Measurements from ENCODE around the gene EXOC6.

EXOC6 gene

GRCh38 chr10:93023013-93023650 lies 174.8 kb downstream of the EXOC6 start:
- Histone ChIP-seq H3K4me1 (ENCODE audit: insufficient read depth, low read length) (no peaks in the 10 kb centered on the region), H3K36me3 (ENCODE audit: insufficient read depth, low read length) (0 out of 2 replicates have a peak, but pooled peaks cover 4% of the 10 kb centered on the region), H3K9me3 (ENCODE audit: control insufficient read depth, insufficient read depth, low read length) (no peaks in the 10 kb centered on the region), H3K9ac (ENCODE audit: low read depth, low read length) (no peak overlapping the region)

GRCh38 chr10:93026072-93026471 lies 177.8 kb downstream of the EXOC6 start:
- Histone ChIP-seq H3K36me3 (ENCODE audit: insufficient read depth, low read length) (0 out of 2 replicates have a peak, but pooled peaks cover 4% of the 10 kb centered on the region), H3K4me1 (ENCODE audit: insufficient read depth, low read length) (peaks cover 8% of the 10 kb centered on the region; the same call in 1 of the 2 replicates), H3K9ac (ENCODE audit: low read depth, low read length) (no peak overlapping the region), H3K9me3 (ENCODE audit: control insufficient read depth, insufficient read depth, low read length) (no peaks in the 10 kb centered on the region)

GRCh38 chr10:93027508-93027907 lies 179.2 kb downstream of the EXOC6 start:
- Histone ChIP-seq H3K9me3 (ENCODE audit: control insufficient read depth, insufficient read depth, low read length) (no peaks in the 10 kb centered on the region), H3K4me1 (ENCODE audit: insufficient read depth, low read length) (peaks cover 17% of the 10 kb centered on the region), H3K36me3 (ENCODE audit: insufficient read depth, low read length) (0 out of 2 replicates have a peak, but pooled peaks cover 4% of the 10 kb centered on the region), H3K9ac (ENCODE audit: low read depth, low read length) (no peak overlapping the region)

- Histone ChIP-seq H3K4me1 (ENCODE audit: insufficient read depth, low read length) (peaks cover 26% of the 10 kb centered on the region), H3K9me3 (ENCODE audit: control insufficient read depth, insufficient read depth, low read length) (no peaks in the 10 kb centered on the region)
These were observed 180.6 kb downstream of the EXOC6 start for GRCh38 chr10:93028883-93029282.

GRCh38 chr10:93030409-93030808 lies 182.1 kb downstream of the EXOC6 start:
- H3K4me1 ChIP-seq (ENCODE audit: insufficient read depth, low read length), result peaks cover 26% of the 10 kb centered on the region
- 0 out of 2 replicates have a peak, but pooled peaks cover 4% of the 10 kb centered on the region for H3K36me3 ChIP-seq (ENCODE audit: insufficient read depth, low read length)
- no peak overlapping the region for H3K9ac ChIP-seq (ENCODE audit: low read depth, low read length)
- H3K9me3 ChIP-seq (ENCODE audit: control insufficient read depth, insufficient read depth, low read length), result no peaks in the 10 kb centered on the region

More at GRCh38 chr10:93028883-93029282, 180.6 kb downstream of the EXOC6 start:
- H3K9ac ChIP-seq (ENCODE audit: low read depth, low read length), result no peak overlapping the region
- H3K36me3 ChIP-seq (ENCODE audit: insufficient read depth, low read length), result 0 out of 2 replicates have a peak, but pooled peaks cover 4% of the 10 kb centered on the region

GRCh38 chr10:93032105-93032808 lies 183.9 kb downstream of the EXOC6 start:
- Histone ChIP-seq H3K4me1 (ENCODE audit: insufficient read depth, low read length) (peaks cover 26% of the 10 kb centered on the region), H3K36me3 (ENCODE audit: insufficient read depth, low read length) (0 out of 2 replicates have a peak, but pooled peaks cover under 1% of the 10 kb centered on the region), H3K9me3 (ENCODE audit: control insufficient read depth, insufficient read depth, low read length) (no peaks in the 10 kb centered on the region), H3K9ac (ENCODE audit: low read depth, low read length) (no peak overlapping the region)

GRCh38 chr10:93032809-93033137 lies 184.5 kb downstream of the EXOC6 start:
- H3K36me3 ChIP-seq (ENCODE audit: insufficient read depth, low read length), result no peaks in the 10 kb centered on the region
- no peak overlapping the region for H3K9ac ChIP-seq (ENCODE audit: low read depth, low read length)
- H3K9me3 ChIP-seq (ENCODE audit: control insufficient read depth, insufficient read depth, low read length), result no peaks in the 10 kb centered on the region
- peaks cover 26% of the 10 kb centered on the region for H3K4me1 ChIP-seq (ENCODE audit: insufficient read depth, low read length)

GRCh38 chr10:93034426-93034825 lies 186.1 kb downstream of the EXOC6 start:
- no peaks in the 10 kb centered on the region for H3K36me3 ChIP-seq (ENCODE audit: insufficient read depth, low read length)
- H3K9me3 ChIP-seq (ENCODE audit: control insufficient read depth, insufficient read depth, low read length), result no peaks in the 10 kb centered on the region
- H3K9ac ChIP-seq (ENCODE audit: low read depth, low read length), result no peak overlapping the region
- peaks cover 26% of the 10 kb centered on the region for H3K4me1 ChIP-seq (ENCODE audit: insufficient read depth, low read length)

- Histone ChIP-seq H3K9me3 (ENCODE audit: control insufficient read depth, insufficient read depth, low read length) (no peaks in the 10 kb centered on the region), H3K4me1 (ENCODE audit: insufficient read depth, low read length) (peaks cover 4% of the 10 kb centered on the region; the same call in 1 of the 2 replicates), H3K9ac (ENCODE audit: low read depth, low read length) (no peak overlapping the region), H3K36me3 (ENCODE audit: insufficient read depth, low read length) (no peaks in the 10 kb centered on the region)
These were observed 190.8 kb downstream of the EXOC6 start for GRCh38 chr10:93039110-93039509.

GRCh38 chr10:93039721-93040120 lies 191.4 kb downstream of the EXOC6 start:
- no peak overlapping the region for H3K9ac ChIP-seq (ENCODE audit: low read depth, low read length)
- H3K4me1 ChIP-seq (ENCODE audit: insufficient read depth, low read length), result peaks cover 4% of the 10 kb centered on the region; the same call in 1 of the 2 replicates
- H3K36me3 ChIP-seq (ENCODE audit: insufficient read depth, low read length), result no peaks in the 10 kb centered on the region
- H3K9me3 ChIP-seq (ENCODE audit: control insufficient read depth, insufficient read depth, low read length), result no peaks in the 10 kb centered on the region

GRCh38 chr10:93054486-93054885 lies 206.2 kb downstream of the EXOC6 start:
- no peaks in the 10 kb centered on the region for H3K9me3 ChIP-seq (ENCODE audit: control insufficient read depth, insufficient read depth, low read length)
- no peak overlapping the region for H3K9ac ChIP-seq (ENCODE audit: low read depth, low read length)
- H3K36me3 ChIP-seq (ENCODE audit: insufficient read depth, low read length), result no peaks in the 10 kb centered on the region
- H3K4me1 ChIP-seq (ENCODE audit: insufficient read depth, low read length), result no peaks in the 10 kb centered on the region

- H3K36me3 ChIP-seq (ENCODE audit: insufficient read depth, low read length), result no peaks in the 10 kb centered on the region
- no peaks in the 10 kb centered on the region for H3K4me1 ChIP-seq (ENCODE audit: insufficient read depth, low read length)
- H3K9ac ChIP-seq (ENCODE audit: low read depth, low read length), result no peak overlapping the region
- no peaks in the 10 kb centered on the region for H3K9me3 ChIP-seq (ENCODE audit: control insufficient read depth, insufficient read depth, low read length)
These were observed 209.8 kb downstream of the EXOC6 start for GRCh38 chr10:93058139-93058538.

- Histone ChIP-seq H3K9ac (ENCODE audit: low read depth, low read length) (peak within 1 kb of the TSS; percentile 44; the same call in 1 of the 2 replicates), H3K9me3 (ENCODE audit: control insufficient read depth, insufficient read depth, low read length) (no peaks in the 10 kb centered on the region), H3K4me1 (ENCODE audit: insufficient read depth, low read length) (no peaks in the 10 kb centered on the region), H3K36me3 (ENCODE audit: insufficient read depth, low read length) (no peaks in the 10 kb centered on the region)
These were observed 211.9 kb downstream of the EXOC6 start, which contains the start of gene CYP26C1 for GRCh38 chr10:93059975-93060886. CYP26C1 (plus strand) TSS chr10:93060798; CDS start chr10:93061264, 466 bp downstream.
